Pons (tissue), 1 donor: ENCODE results near the gene ERICH2.

Experiments
- DNase-seq: peaks from one replicate; pipeline ENCODE4 v3.0.0-alpha.2; 2016; ENCODE audit warnings: low spot score

ERICH2 gene

GRCh38 chr2:170817093-170818035 is 47.2 kb downstream of the ERICH2 start:
- no peak for DNase-seq

- no peak for DNase-seq
Measured at GRCh38 chr2:170818036-170818751, 48.0 kb downstream of the ERICH2 start.

- no peak for DNase-seq
Measured at GRCh38 chr2:170818752-170819470, 48.7 kb downstream of the ERICH2 start.

- DNase-seq: no peak
Measured at GRCh38 chr2:170819680-170820664, 49.8 kb downstream of the ERICH2 start.

GRCh38 chr2:170820757-170821530 is 50.8 kb downstream of the ERICH2 start:
- DNase-seq: no peak

- no peak for DNase-seq
Measured at GRCh38 chr2:170821531-170822289, 51.5 kb downstream of the ERICH2 start.

- no peak for DNase-seq
Measured at GRCh38 chr2:170822290-170823087, 52.3 kb downstream of the ERICH2 start.

GRCh38 chr2:170823088-170823897 is 53.1 kb downstream of the ERICH2 start:
- no peak for DNase-seq

GRCh38 chr2:170823898-170824215 is 53.7 kb downstream of the ERICH2 start:
- DNase-seq: no peak

- DNase-seq: no peak
Measured at GRCh38 chr2:170824526-170825015, 54.4 kb downstream of the ERICH2 start.

- DNase-seq: no peak
Measured at GRCh38 chr2:170827841-170828532, 57.8 kb downstream of the ERICH2 start.

- DNase-seq: no peak
Measured at GRCh38 chr2:170828533-170828916, 58.3 kb downstream of the ERICH2 start.

GRCh38 chr2:170829036-170829435 is 58.9 kb downstream of the ERICH2 start:
- no peak for DNase-seq

- DNase-seq: no peak
Measured at GRCh38 chr2:170830166-170830565, 60.0 kb downstream of the ERICH2 start.

- DNase-seq: no peak
Measured at GRCh38 chr2:170831115-170831514, 60.9 kb downstream of the ERICH2 start.

- no peak for DNase-seq
Measured at GRCh38 chr2:170836027-170836426, 65.8 kb downstream of the ERICH2 start.

- no peak for DNase-seq
Measured at GRCh38 chr2:170840717-170841210, 70.6 kb downstream of the ERICH2 start.
